GM20431 (cell line): ENCODE measurements around the gene PPAN.

Source experiments
- in situ Hi-C: fragments of 300-500 bp; cut with MseI, MboI; formaldehyde crosslinking; loops from one replicate; pipeline ENCODE4 v1.15.0; 2020; ENCODE audit warnings: low sequenced_read_pairs; ENCODE audit not compliant: unreplicated experiment

The PPAN gene

GRCh38 chr19:10112037-10112761 lies 6.0 kb downstream of the PPAN start:
- in situ Hi-C loops, result no loop called here

- in situ Hi-C loops, result no loop called here
These were observed 6.9 kb downstream of the PPAN start for GRCh38 chr19:10112895-10113591.

- in situ Hi-C loops, result no loop called here
These were observed 7.4 kb downstream of the PPAN start for GRCh38 chr19:10113592-10113963.

- in situ Hi-C loops, result no loop called here
These were observed 7.9 kb downstream of the PPAN start for GRCh38 chr19:10113964-10114650.

GRCh38 chr19:10114651-10115391 lies 8.7 kb downstream of the PPAN start:
- in situ Hi-C loops, result no loop called here

- in situ Hi-C loops, result no loop called here
These were observed 9.4 kb downstream of the PPAN start for GRCh38 chr19:10115392-10116084.

GRCh38 chr19:10116085-10116865 lies 10.1 kb downstream of the PPAN start:
- in situ Hi-C loops, result no loop called here

- in situ Hi-C loops, result no loop called here
These were observed 10.9 kb downstream of the PPAN start for GRCh38 chr19:10116866-10117616.

GRCh38 chr19:10118960-10119359 lies 12.8 kb downstream of the PPAN start:
- in situ Hi-C loops, result no loop called here

- in situ Hi-C loops, result no loop called here
These were observed 14.5 kb downstream of the PPAN start for GRCh38 chr19:10120538-10121189.

DNA sequence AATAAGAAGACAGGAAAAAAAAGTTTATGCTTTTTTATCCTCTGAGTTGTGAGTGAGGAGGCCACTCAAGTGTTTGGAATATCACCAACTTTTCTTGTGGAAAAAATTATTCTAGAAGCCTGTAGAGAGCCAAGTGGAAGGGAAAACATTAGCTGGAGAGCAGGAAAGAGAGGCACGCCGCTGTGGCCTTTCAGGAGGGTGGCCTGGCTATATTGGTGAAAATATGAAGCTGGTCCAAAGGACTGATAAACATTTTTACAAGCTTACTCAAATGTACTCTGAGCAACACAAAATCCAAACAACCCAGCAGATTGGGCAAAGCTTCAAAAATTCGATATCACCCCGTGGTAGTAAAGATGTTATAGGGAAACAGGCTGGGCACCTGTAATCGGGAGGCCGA lies 15.9 kb downstream of the PPAN start:
- in situ Hi-C loops, result no loop called here

DNA sequence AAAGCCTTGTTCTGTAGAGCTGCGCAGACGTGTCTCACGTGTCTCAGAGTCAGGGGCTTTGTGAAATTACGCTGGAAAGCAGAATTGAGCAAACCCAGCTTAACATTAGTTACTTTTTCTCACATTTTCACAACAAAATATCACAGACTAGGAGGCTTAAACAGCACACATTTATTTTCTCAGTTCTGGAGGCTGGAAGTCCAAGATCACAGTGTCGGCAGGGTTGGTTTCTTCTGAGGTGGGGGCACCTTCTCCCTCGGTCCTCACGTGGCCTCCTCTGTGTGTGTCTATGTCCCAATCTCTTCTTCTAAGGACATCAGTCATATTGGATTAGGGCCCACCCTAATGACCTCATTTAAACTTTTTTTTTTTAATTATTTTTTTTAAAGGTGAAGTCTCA lies 18.3 kb downstream of the PPAN start:
- in situ Hi-C loops, result no loop called here

DNA sequence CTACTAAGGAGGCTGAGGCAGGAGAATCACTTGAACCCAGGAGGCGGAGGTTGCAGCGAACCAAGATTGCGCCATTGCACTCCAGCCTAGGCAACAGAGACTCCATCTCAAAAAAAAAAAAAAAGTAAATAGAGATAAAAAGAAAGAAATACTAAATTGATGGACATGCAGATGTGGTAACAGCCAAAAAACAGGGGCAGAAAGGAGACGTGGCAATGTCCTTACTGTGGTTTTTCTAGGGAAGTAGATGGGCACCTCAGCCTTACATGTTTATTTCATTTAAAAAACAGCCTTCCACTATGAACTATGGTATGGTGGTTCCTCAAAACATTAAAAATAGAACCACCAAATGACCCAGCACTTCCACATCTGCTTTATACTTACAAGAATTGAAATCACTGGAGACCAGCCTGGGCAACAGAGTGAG lies 20.1 kb downstream of the PPAN start:
- in situ Hi-C loops, result no loop called here

GRCh38 chr19:10132905-10133304 lies 26.7 kb downstream of the PPAN start:
- in situ Hi-C loops, result no loop called here

GRCh38 chr19:10133596-10133995 lies 27.4 kb downstream of the PPAN start:
- in situ Hi-C loops, result no loop called here

- in situ Hi-C loops, result no loop called here
These were observed 27.9 kb downstream of the PPAN start for GRCh38 chr19:10134040-10134439.

DNA sequence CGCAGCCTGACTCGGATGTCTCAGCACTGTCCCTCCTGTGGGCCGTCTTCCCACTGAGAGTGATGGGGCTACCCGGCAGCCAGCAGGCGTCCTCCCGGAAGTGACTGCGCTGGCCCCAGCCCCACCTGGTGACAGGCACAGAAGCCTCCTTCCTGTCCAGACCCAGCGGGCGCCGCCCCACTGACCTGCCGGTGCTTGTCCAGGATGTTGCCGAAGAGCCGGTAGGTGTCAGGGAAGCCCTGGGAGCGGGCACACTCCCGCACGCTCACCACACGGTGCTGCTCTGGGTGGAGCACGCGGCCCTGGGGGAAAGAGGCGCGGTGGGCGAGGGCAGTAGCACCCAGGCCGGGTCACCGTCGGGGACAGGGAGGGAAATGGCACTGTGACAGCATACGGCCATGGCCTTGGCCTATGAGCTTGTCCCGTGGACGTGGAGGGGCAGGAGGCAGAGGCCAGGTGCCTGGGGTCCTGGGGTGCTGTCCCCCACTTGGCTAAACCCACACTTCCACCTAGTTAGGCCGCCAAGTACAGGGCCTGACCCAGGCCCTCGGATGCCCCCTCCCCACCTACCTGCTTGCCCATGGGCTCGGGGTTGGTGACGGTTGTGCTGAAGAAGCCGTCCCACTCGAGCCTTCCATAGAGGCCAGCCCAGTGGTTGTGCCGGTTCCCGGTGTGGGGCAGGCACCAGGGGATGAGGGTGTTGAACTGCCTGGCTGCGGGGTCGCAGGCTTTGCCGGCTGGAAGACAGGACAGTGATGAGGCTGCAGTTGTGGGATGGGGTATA lies 29.6 kb downstream of the PPAN start:
- in situ Hi-C loops, result no loop called here
